NCI-H146 treated with DMSO at 0.1 percent for 48 hours (cell line): ENCODE data around the gene ITM2B.
A peak's percentile ranks its signal among the peaks of the same experiment; 100 is the strongest.
"Not testable (repeated sequence)": the region's sequence is repeated elsewhere in the genome, so short reads cannot be mapped to it uniquely, and the experiment has no call there.

Source experiments
- DNase-seq: peaks from one replicate; lab custom pipeline; 2025; ENCODE audit not compliant: unreplicated experiment; lab: John Stamatoyannopoulos, UW

ITM2B gene

DNA sequence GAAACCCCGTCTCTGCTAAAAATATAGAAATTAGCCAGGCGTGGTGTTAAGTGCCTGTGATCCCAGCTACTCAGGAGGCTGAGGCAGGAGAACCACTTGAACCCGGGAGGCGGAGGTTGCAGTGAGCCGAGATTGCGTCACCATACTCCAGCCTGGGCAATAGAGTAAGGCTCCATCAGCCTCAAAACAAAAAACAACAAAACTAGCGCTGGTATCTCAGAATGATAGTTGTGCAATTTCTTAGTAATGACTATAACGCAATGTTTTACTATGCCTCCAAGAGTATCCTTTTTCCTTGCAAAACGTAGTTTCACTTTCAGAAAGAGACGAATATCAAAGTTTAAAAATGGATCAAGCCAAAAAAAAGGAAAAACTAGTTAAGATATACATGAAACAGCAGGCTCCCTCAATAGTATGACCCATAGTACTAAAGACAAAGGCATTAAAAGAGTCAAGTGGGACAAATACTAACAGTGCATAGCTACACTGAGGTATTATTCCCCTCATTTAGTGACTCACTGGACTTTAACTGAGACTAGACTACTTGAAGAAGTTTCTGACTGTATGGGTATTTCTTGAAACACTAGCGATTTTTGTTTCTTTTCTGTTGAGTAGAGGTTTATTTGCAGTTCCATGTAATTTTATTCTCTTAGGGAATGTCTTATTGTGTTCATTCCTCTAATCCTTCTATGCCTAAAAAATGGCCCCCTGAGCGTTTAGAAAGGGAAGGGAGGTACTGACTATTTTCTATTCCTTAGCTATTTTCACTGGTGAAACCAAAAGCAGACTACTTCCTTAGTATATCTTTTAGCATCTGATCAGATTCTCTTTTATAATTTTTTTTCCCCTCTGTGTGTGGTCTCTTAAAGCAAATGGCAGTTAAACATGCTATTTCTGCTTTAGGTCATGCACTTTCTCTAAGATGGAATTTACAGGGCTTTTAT lies 10.4 kb upstream of the ITM2B start:
- DNase-seq: no peak

DNA sequence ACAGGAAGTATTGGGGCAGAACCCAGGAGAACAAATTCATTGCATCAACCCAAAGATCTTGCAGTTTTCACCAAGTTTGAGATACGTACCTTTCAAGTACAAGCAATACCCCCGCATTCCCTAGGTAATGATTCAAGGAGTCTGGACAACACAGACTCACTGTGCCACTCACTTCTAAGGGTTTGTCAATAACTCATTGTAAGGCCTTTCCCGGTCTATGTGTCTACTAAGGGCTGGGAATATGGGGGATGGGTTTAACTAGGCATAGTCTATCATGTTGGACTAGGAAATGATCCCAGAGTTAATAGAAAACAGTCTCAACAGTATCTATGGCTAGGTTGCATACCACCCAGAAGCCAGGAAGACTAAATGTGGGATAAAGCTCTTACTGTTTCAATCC lies 8.3 kb upstream of the ITM2B start:
- no peak for DNase-seq

DNA sequence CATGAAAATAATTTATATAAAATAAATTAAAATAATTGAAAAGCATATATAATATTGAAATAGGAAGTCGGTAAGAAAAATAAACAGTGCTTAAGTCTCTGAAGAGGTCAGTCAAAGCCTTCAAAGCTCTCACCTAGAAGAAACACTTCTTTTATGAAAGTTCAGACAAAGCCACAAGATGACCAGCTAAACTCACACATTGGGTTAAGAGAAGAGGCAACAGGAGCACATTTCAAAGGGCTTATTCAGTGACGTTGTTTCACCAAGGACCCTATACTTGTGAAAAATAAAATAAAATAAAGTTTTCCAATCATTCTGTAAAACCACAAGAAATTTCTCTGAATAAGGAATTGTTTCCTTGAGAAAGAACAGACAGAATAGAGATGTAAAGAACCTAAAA lies 2.5 kb upstream of the ITM2B start:
- DNase-seq: no peak

DNA sequence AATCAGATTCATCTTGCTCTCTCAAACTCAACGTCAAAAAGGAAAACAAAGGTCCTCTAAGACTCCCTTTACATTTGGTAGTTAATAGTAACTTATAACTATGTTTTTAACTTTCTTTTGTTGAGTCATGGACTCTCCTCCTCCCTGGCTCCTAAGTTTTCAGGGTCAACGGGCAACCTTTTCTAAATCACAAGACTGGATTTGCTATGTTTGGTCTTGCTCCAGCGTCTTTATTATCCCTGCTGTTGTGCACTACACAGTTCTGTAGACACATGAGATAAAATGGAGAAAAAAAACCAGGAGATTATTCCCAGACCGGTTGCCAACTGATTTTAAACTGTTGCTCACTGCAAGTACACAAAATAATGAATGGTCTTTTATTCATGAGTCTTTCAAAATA lies 1.9 kb upstream of the ITM2B start:
- DNase-seq: no peak

DNA sequence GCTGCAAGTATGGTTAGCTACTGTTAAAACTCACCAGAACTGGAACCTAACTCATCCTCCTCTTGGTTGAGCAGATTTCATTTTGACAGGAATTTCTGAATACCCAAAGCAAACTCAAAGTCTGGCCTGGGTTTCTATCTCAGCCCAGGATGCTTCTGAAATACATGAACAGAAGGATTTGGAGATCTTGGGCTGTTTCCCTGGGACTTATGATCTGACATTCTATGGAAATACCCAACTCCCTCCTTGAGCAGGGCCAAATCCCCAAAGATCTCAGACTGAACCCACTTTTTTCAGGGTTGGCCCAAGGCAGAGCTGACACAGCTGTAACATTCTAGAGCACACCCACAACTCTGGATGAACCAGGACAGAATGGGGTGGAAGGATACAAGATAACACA lies 1.1 kb upstream of the ITM2B start:
- no peak for DNase-seq

DNA sequence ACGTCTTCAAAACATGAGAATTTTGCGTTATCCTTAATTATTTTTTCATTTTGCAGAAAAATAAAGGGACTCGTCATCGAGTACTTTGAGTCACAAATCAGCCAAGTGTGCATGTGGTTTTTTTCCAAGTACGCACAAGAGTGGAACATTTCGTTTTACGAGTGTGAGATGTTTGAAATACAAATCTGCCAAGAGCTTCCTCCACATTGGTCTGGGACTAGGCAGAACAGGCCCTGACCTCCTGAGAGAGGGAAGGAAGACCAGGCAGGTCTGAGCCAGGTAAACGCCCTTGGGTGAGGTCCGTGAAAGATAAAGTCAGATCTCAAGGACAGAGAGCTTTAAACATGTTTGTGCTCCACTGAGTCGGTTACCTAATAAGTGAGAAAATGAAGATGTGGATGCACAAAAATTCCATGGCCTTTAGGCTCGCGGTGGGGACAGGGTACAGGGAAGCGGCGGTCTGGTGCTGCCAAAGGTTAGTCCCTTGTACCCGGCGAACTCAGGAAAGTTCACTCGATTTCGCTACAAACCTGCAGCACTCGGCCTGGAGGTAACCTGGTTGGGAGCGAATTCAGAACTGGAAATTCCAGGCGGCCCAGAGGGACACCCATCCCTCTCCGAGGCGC lies 473 bp upstream of the ITM2B start:
- no peak for DNase-seq

DNA sequence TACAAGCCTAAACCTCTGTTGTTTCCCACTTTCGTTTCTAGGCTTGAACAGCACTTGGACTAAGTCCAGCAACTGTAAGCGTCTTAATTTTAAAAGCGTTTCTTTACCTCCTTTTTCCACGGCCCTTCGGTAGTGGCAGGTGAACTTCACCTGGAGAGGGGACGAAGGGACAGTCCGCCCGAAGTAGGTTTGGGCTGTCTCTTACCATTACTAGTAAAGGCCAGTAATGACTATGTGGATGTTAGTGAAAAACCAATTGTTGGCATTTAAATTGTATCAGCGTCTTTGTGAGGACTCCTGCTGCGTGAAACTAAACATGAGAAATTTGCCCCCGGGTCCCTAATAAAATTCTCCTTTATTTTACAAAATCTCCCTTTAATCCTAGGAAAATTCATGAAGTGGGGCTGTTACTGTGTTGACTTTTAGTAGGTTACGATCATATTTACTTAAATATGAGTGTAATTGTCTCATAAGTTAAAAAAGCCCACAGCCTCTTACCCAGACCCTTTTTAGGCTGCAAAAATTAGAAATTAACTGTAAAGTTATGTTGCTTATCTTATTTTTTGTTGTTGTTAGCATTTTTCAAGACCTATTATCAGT lies 983 bp downstream of the ITM2B start:
- peak; percentile 42 for DNase-seq

DNA sequence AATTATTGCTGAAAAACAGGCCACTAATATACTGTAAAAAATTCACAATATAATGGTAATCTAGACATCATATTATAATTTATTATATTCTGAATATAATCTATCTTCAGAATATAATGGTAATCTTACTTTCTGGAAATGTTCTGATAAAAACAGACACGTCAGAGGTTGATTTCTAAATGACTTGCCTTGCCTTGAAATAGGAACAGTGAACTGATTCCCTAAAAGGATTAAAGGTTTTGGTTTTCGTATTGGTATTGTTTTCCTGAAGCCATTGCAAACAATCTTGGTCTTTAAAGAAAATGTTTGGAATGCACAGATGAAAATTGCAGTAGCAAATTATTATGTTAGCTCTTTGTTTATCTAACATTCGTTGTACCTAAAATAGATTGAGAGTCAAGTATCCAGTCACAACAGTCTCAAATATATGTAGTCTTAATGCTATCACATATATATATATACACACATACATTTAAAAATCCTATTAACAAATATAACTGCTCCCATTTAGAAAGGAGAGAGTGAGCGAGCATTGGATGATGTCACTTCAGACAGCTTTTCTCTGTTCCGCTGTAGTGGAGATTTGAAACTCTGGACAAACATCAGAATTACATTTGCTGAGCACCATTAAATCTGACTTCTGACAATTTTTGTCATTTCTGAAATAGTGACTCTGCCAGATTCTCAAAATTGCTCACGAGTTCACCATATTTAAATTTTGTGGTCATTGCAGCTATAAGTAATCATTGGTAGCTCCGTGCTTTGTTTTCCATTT lies 1.7 kb downstream of the ITM2B start:
- DNase-seq: no peak

DNA sequence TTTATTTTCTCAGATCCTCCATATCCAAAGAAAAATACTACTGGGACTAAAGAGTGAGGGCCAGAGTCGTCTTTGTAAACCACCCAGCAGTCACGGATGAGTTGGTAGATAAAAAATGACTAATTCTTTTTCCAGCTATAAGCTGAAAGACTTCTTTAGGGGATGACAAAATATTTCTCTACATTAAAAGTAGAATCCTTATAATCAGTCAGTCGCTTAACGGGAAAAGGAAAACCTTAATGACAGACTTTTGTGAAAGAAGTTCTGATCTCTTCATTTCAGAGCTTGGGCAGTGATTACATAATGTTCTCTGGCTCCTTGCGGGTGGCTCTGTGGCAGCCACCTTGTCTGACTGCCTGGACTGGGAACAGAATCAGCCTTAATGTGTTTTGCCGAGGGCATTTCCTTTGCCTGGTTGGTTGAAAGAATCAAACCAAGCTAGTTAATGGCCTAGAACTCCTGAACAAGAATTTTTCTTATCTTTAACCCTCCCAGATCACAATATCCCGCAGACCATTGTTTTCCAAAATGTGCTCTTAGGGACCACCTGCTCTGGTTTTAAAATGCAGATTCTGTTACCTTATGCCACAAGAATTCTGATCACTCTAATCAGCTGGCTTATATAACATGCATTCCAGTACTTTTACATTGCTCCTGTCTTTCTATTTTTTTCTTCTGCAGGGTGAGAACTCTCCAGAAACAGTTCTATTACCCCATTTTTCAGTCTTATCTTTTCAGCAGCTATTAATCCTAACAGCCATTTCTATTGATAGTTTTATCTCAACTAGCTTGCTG lies 2.5 kb downstream of the ITM2B start:
- peak; percentile 9 for DNase-seq

DNA sequence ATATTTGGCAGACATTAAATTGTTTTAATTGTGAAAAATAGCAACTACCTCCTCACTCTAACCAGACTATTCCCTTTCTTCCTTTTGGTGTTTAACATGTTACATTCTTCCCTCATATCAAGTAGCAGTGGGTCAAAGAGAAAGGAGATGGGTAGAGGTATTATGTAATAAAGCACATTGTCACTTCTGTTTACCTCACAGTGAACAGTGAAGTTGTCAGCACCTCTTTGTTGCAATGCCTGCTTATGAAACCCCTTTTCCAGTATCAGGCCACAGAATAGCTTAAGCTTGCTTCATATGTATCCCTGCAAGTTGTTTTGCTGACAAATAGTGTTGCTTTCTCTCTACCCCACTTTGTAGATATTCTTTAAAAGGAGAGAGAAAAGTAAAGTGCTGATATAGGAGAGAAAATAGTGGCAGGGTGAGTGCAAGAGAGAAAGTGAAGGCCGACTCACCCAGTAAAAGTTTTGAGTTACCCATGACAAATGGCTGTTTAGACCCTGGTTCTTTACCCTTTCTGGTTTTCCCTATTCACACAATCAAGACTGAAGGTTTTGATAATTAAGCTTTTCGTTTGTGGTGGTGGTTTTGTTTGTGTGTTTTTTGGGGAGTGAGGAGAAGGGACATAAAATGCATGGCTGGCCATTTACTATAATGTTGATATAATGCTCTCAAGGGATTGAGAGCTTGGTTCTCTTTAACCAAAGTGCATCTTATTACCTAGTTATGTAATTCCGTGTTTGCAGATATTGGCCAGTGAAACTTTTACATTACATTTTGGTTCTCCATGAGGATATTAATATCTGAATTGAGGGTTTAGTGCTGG lies 3.7 kb downstream of the ITM2B start:
- DNase-seq: no peak

DNA sequence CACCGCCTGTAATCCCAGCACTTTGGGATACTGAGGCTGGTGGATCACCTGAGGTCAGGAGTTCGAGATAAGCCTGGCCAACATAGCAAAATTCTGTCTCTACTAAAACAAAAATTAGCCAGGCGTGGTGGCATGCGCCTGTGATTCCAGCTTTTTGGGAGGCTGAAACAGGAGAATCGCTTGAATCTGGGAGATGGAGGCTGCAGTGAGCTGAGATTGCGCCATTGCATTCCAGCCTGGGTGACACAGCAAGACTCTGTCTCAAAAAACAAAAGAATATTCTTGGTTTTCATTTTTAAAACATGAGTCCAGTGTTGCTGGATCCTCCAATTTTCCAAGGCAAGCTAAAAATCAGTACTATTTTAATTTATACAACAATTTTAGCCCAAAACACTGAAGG lies 6.4 kb downstream of the ITM2B start:
- not testable (repeated sequence) for DNase-seq

DNA sequence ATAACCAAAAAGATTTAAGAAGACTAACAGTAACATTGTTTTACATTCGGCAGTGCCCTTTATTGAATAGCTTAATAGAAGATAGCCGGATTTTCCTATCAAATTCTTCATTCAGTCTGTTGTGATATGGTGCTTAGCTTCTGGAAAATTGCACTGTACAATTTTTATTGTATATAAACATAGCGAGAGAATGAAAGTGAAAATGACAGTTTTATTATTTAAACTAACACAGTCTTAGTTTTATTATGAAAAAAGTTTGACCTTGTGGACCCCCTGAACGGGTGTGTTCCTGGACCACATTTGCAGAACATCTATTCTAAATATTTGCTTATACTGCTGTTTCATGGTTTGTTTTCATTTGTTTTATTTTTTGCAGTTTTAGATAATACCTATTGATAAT lies 8.6 kb downstream of the ITM2B start:
- no peak for DNase-seq

DNA sequence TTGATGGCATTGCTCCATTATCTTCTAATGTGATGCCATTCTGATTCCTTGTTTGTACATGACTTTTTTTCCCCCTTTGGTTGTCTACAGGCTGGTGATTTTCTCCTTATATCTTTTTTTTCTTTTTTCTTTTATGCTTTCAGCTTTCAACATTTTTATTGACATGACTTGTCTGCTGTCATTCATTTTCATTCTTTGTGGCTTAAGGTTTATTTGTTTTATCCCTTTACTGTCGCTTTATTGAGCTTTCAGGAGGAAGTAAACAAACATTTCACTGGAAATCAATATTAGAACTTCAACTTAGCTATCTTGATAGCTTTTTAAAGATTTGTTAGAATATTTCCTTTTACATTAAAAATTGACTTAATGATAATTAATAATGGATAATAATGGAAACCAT lies 9.7 kb downstream of the ITM2B start:
- no peak for DNase-seq

DNA sequence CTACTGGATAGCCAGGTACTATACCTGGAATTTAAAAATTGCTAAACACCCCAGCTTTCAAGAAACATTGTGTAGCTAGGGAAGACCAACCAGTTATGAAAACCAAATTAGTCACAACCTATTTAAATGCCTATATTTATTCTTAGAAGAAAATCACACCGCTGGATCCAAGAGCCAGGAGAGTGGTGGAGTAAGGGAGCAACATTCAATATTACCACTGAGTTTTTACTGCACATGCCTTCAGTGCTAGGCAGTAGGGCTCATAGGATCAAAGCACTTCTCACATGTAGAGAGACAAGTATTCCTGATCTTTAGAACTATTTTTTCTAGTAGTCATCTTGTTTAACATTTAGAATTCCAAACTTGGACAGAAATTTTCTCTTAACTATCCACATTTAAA lies 11.2 kb downstream of the ITM2B start:
- DNase-seq: no peak

DNA sequence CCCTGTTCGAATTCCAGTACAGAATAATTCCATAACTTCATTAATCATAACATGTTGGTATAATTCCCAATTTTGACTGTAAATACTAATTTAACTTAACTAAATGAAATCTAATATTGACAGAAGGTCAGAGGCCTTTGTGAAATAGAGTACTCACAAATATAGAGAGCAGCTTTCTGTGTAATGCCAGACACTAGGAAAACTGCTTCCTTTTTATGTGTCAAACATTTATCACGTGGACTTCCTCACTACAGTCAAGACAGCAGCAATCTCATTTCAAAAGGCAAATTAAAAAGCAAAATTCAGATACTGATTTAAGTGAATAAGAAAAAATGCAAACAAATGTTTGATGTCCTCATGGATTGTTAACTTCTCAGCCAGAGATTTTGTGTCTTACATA lies 13.1 kb downstream of the ITM2B start:
- no peak for DNase-seq

DNA sequence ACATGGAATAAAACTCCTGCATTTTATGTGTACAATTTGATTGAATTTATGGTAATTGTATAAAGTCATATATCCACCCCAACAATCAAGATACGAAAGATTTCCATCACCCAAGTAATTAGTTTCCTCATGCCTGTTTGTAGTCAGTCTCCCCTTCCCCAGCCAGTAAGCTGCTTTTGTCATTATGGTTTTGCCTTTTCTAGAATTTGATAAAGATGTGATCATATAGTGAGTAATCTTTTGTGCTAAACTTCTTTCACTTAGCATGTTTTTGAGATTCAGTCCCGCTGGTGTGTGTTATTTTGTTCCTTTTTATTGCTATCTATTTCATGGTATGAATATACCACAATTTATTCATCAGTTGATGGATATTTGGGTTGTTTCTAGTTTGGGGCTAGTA lies 16.0 kb downstream of the ITM2B start:
- no peak for DNase-seq

DNA sequence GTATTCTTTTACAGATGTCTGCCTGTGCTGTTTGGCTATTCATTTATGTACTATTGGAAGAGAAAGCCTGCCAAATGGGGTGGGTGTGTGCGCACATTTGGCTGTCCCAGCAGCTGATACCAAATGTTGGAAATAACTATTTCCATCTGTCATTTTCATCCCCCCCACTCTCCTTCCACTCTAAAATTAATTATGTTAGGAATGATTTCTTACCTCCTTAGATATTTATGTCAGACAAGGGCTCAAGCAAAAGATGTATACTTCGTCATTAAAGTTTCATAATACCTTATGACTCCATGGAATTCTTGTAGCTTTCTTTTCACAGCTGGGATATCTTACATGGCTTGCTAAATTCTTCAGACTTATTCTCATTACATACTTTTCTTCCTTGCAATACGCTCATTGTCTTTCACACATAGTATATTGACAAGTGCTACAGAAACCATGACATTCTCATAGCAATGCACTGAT lies 18.6 kb downstream of the ITM2B start:
- DNase-seq: no peak

DNA sequence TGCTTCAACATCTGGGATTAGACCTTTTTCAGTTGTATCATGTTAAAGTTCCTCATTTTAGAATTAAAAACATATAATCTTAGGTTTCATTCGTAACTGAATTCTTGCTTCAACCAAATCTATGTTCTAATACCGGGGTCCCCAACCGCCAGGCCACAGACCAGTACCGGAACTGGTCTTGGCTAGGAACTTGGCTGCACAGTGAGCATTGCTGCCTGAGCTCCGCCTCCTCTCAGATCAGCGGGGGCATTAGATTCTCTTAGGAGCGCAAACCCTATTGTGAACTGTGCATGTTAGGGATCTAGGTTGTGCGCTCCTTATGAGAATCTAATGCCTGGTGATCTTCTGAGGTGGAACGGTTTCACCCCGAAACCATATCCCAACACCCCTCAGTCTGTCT lies 19.2 kb downstream of the ITM2B start:
- no peak for DNase-seq

DNA sequence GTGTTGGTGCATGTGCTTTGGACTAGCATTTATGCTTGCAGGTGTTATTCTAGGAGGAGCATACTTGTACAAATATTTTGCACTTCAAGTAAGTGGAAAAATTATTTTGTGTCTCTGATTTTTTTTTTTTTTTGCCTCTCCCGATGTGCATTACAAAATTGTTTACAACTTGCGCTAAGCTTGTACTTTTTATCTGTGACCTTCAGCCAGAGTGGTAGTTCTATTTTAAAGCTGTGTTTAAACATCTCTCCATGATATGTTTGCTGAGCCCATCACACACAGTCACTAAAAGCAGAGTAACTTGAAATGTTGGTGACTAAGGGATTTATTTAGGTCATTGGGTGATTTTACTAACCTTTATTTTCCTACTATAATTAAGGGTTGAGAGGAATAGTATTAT lies 20.8 kb downstream of the ITM2B start:
- peak; percentile 61 for DNase-seq

DNA sequence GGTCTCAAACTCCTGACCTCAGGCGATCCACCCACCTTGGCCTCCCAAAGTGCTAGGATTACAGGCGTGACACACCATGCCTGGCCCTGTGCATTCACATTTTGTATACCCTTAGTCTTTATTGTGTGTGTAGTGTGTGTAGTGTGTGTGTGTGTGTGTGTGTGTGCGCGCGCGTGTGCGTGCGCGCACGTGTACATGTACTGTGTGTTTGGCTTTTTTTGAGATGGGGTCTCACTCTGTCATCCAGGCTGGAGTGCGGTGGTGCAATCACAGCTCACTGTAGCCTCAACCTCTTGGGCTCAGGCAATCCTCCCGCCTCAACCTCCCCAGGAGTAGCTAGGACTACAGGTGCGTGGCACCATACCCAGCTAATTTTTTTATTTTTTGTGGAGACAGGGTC lies 22.1 kb downstream of the ITM2B start:
- DNase-seq: no peak
